KOPT-K1 (cell line): Measurements from ENCODE around the gene BARX2.

Source experiments
- H3K27ac ChIP-seq: fragments of 200-600 bp; sonication (generic); 2 replicates; pipeline ENCODE4 v1.5.1; 2016; ENCODE audit warnings: antibody characterized with exemption, mild to moderate bottlenecking, low read depth, low read length; ENCODE audit not compliant: poor library complexity, severe bottlenecking
- H3K36me3 ChIP-seq: fragments of 200-600 bp; sonication (generic); 2 replicates; pipeline ENCODE4 v1.5.1; 2017; ENCODE audit warnings: antibody characterized with exemption, mild to moderate bottlenecking, low read length, moderate library complexity; ENCODE audit not compliant: insufficient read depth
- H3K9me3 ChIP-seq: fragments of 200-600 bp; sonication (generic); 2 replicates; pipeline ENCODE4 v1.5.1; 2017; ENCODE audit warnings: antibody characterized with exemption, low read length, mild to moderate bottlenecking; ENCODE audit not compliant: insufficient read depth, poor library complexity, severe bottlenecking

Gene BARX2

DNA sequence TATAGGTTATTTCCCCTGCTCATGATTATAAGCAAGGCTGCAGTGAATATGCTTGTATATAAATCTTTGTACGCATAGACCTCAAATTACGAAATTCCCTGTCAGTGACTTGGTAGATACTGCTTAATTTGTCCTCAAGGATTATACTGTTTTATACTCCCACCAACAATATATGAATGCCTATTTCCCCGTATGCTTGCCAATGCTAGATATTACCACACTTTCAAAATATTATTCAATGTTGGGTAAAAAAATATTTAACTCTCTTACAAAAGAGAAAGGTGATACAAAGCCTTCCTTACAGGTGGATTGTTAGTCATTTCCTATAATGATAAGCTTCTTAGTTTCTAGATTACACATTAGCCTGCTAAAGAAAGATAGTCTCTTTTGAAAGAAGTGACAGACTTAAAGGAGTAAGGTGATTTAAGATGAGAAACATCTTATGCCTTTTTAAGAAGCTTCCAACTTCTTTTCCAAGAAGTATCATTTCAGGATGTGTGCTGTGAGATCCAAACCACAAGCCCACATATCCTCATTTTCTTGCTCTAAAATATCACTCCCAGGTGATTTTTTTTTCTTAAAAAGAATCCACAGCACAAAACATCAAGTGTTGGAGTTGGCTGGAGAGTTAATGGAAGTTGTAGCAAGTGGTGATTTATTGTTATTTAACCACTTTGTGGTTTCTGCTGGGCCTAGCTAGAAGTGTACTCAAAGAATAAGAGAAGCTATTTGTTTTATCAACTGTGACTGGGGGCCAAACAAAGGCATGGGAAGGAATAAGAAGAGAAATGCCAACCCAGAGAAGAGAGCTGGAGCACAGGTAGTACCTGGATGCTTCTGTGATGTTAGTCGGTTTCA, 59.2 kb downstream of the BARX2 start:
- Histone ChIP-seq H3K27ac (no peak overlapping the region), H3K9me3 (peaks cover 11% of the 10 kb centered on the region), H3K36me3 (no peaks in the 10 kb centered on the region)

DNA sequence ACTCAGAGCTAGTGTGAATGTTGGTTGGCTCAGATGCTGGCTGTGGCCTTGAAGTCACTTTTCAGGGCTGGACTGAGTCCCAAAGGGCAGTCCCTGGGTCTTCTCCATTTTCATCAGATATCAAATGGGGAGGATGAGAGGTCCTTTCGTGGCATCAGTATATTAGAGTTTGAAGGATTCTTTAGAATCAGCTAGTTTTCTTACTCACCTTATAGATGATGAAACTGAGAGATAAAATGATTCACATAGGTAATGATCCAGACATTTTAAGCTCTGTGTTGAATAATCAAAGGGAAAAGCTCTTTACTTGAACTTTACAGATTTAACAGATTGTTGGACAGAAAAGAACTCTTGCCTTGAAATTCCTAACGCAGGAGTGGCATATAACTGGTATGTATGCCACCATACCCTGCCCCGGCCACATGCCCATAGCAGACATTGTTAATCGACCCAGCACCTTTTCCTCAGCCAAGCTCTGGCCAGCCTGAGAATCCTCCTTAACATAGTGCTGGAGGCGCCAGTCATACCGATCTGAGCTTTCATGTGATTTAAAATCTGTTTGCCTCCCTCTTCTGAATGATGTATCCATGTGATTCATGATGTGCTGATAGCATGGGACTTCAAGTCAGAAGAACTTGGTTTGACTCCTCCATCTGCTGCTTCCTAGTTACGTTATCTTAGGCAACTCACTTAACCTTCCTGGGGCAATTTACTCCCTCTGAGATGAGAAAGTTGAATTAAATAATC, 60.0 kb downstream of the BARX2 start:
- Histone ChIP-seq H3K9me3 (peaks cover 9% of the 10 kb centered on the region), H3K27ac (no peak overlapping the region), H3K36me3 (no peaks in the 10 kb centered on the region)

DNA sequence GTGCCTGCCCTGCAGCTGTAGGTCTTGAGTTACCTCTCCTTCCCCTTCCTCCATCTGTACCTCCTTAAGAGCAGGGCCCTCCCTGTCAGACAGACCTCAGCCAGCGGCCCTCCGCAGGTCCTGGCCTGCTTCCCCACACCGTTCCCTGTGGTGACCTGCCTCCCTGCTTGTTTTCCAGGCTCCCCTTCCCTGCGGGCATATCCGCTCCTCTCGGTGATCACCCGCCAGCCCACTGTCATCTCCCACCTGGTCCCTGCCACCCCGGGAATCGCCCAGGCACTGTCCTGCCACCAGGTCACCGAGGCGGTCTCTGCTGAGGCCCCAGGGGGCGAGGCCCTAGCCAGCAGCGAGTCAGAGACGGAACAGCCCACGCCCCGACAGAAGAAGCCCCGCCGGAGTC, 60.9 kb downstream of the BARX2 start:
- peaks cover under 1% of the 10 kb centered on the region for H3K9me3 ChIP-seq
- no peak overlapping the region for H3K27ac ChIP-seq
- no peaks in the 10 kb centered on the region for H3K36me3 ChIP-seq

DNA sequence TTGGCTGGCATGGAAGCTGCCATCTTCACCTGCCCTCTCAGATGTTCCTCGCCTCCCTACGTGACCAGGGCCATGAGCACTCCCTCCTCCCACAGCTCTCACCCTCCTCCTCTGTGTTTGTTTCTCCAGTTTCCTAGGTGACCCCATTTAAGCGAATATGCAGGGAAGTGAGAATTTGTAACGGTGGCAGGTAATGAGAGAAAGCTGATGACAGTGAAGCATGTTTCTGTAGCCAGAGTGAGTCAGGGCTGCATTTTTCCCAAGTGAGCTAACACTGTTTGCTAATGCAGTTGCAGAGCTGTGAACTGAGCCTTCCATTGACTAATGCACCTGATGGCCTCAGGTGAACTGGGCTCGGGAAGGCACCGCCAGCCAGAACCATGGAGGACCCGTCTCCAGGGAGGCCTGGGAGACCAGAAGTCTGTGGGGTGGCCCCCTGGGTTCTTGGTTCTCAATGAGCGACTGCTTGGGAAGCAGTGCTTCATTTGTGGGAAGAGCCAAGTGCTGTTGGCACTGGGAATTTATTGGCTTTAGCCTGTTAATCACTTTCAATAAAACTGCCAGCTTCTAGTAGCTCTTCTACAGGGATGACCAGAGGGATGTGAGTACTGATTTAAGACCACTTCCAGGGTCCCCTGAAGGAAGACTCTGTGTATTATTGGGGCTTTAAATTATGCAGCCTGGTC, 64.5 kb downstream of the BARX2 start:
- H3K27ac ChIP-seq: no peak overlapping the region
- no peaks in the 10 kb centered on the region for H3K36me3 ChIP-seq
- no peaks in the 10 kb centered on the region for H3K9me3 ChIP-seq

DNA sequence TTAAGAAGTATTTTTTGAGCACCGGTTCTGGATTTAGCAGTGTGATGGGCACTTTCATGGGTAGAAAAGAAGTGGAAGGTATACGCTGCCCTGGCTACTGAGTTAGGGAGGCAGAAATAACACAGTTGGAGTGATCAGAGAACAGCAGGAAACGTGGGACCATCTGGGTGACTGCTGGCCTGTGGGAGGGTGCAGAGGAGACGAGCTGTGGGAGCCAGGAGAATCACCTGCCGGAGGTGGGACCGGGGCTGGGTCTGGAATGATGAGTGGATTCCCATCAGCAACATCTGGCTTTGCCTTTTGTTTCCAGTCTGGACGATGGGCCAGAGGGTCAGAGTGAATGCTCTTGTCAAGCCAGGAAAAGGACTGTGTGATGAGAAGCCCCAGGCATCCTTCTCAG, 66.5 kb downstream of the BARX2 start:
- Histone ChIP-seq H3K36me3 (no peaks in the 10 kb centered on the region), H3K27ac (no peak overlapping the region), H3K9me3 (no peaks in the 10 kb centered on the region)

DNA sequence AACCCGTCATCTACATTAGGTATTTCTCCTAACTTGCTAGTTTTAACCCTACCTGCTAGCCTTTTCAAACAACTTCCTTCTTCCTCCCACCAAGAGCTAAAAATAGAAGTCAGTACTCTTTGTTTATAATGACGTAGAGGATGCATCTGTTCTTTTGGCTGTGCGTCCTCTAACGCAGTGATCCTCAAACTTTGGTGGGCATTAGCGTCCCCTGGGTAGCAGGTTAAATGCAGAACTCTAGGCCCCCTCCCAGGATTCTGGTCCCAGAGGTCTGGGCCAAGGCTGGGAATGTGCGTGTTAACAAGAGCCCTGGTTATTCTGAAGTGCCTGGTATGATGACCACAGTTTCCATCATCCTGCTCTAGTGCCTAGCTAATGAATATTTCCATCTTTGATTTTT, 67.6 kb downstream of the BARX2 start:
- H3K27ac ChIP-seq: no peak overlapping the region
- H3K36me3 ChIP-seq: no peaks in the 10 kb centered on the region
- peaks cover 7% of the 10 kb centered on the region for H3K9me3 ChIP-seq

DNA sequence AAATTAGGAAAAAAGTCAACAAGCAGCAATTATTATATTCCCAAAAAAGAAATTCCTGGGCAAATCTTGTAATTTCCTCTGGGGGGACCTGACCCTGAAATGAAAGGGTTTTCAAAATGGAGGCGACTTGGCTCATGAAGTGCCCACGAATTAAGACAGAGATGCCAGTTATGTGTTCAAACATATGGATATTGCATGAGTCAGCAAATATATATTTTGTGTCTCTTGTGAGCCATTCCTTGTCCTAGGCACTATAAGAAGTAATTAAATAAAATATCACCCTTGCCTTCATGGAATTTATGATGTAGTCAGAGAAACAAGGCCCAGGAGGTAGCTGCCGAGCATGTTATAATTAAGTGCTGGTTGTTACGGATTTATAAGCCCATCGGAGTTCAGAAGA, 68.6 kb downstream of the BARX2 start:
- H3K36me3 ChIP-seq: no peaks in the 10 kb centered on the region

DNA sequence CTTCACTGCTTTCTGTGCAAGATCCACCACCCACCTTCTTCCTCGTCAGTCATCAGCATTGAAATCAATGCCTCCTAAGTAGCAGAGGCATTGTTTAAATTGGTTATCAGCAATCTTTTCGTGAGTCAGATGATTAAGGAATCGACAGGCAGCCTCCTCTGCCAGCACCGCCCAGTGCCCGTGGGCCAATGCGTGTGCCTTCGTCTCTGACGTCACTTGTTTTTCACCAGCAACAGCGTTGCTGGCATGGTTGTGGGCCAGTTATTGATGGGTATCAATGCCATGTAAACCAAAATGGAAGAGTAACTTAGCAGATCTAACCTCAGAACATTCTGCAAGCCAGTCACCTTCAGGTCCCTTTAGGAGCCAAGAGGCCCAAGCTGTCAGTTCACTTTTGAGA, 69.6 kb downstream of the BARX2 start:
- Histone ChIP-seq H3K27ac (no peak overlapping the region), H3K9me3 (peaks cover 13% of the 10 kb centered on the region), H3K36me3 (no peaks in the 10 kb centered on the region)

More for the DNA sequence above, 68.6 kb downstream of the BARX2 start:
- Histone ChIP-seq H3K9me3 (peaks cover 13% of the 10 kb centered on the region), H3K27ac (no peak overlapping the region)

DNA sequence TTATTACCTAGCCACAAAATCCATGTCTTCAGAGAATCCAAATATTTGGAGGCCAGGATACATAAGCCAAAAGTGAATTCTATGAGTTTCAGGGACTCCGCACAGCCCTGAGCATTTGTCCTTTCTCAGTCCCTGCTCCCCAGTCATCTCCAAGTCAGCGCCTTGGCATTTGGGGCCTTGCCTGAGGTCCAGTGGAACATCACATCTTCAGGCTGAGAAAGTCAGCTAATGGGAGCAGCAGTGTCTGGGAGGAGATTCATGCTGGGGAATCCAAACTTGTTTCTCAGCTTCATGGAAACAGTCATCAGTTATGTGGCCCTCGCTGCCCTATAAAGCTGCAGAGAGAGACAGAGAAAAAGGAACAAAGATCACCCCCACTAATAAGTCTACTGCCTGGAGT, 70.9 kb downstream of the BARX2 start:
- peaks cover 13% of the 10 kb centered on the region for H3K9me3 ChIP-seq
- H3K27ac ChIP-seq: no peak overlapping the region
- H3K36me3 ChIP-seq: no peaks in the 10 kb centered on the region

DNA sequence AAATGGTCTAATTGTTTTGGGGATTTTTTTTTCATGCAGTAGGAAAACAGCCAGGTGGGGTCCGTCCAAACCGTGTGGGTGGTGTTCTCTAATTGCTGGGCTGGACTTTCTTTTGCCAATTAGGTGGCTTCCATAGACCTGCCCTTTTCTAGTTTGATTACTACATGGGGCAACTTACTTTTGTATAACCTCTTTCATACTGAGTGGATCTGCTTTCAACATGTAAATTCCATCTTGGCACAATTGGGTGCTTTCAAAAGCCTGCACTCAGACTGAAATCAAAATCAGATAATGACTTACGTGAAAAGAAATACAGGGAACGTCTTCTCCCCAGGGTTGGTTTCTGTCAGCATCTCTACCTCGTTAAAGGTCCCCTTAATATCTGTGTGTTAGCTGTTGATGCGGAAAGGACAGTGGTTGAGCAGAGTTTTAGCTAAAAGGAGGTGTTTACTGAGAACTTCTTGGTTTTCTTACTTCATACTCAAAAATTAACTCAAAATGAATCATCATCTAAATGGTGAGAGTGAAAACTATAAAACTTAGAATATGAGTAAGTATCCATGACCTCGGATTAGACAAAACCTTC, 72.1 kb downstream of the BARX2 start:
- Histone ChIP-seq H3K36me3 (no peaks in the 10 kb centered on the region), H3K27ac (no peak overlapping the region), H3K9me3 (peaks cover 13% of the 10 kb centered on the region)

DNA sequence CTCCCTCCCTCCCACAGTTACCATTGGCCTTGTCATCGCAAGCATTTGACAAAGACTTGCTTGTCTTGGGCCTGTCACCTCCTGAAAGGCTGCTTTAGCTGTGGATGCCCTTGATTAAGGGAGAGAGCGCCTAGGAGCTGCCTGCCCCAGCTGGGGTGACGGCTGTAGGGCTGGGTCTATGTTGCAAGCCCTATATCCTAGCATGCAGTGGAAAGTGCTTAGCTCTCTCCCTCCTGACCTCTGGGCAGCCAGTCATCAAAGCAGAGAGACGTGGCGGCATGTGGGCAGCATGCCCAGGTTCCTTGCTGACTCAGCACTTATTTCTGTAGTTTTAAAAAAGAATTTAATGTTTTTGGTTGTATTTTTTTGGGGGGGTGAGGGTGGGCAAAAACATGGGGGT, 75.9 kb downstream of the BARX2 start:
- Histone ChIP-seq H3K9me3 (peaks cover 13% of the 10 kb centered on the region), H3K36me3 (no peaks in the 10 kb centered on the region), H3K27ac (no peak overlapping the region)

DNA sequence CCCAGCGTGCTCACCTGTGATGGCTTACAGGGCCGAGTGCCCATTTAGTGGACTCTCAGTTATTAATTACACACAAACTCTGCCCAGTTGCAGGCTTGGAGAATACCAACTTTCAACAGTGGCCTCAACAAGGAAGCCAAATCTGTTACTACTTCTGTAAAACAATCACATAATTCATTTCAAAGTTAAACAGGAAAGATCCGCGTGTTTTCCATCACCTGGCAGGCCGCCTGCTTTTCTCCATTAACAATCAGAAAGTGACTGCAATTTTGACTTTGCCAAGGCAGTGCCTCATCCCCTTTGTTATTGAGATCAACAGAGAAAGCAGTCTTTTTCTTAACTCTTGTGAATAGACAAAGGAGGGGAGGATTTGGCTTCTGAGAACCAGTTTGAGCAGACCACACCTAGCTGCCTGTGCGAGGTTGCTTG, 77.7 kb downstream of the BARX2 start:
- Histone ChIP-seq H3K27ac (no peak overlapping the region), H3K9me3 (peaks cover 6% of the 10 kb centered on the region), H3K36me3 (no peaks in the 10 kb centered on the region)

DNA sequence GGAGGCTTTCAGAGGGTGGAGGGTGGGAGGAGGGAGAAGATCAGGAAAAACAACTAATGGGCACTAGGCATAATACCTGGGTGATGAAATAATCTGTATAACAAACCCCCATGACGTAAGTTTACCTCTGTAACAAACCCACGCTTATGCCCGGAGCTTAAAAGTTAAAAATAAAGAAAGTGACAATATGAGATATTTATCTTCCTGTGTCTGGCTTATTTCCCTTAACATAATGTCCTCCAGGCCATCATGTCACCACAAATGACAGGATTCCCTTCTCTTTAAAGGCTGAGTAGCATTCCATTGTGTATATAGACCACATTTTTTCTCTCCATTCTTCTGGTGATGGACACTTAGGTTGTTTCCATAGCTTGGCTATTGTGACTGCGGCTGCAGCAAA, 79.5 kb downstream of the BARX2 start:
- Histone ChIP-seq H3K27ac (no peak overlapping the region), H3K36me3 (no peaks in the 10 kb centered on the region), H3K9me3 (no peaks in the 10 kb centered on the region)

DNA sequence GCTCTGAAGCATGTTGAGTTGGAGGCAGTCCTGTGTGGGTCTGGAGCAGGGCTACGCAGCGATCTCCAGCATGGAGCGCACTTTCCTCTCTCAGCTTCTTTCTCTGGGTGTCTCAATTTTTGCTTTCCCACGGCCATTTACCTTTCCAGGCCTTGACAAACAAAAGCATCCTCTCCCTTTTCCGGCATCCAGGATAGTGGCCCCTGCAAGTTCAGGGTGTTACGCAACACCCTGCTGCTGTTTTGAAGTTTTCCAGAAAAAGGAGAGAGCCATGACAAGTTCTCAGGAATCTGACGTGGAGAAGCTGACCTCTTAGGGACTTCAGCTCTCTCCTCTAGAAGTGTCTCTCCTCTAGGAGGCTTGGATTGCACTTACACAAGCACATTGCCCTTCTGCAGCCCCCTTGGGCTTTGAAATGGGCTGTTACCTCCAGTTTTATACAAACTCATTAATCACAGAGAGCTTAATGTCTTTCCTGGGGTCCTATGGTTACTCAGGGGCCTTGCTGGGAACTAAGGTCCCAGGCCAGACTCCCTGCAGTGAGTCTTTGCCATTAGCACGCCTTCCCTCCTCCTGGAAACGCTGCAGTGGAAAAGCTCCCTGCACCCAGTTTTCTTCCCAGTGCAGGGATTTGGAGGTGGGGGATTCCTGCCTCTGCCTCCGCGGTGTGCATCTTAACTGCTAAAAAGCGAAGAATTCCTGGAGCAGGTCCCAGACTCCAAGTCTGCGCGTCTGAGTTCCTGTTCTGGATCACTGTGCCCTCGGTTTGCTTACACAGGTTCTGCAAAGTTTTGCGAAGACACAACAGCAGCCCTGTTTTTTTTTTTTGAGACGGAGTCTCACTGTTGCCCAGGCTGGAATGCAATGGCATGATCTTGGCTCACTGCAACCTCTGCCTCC, 80.4 kb downstream of the BARX2 start:
- no peak overlapping the region for H3K27ac ChIP-seq
- no peaks in the 10 kb centered on the region for H3K36me3 ChIP-seq
- no peaks in the 10 kb centered on the region for H3K9me3 ChIP-seq
